GM19324 (cell line): ENCODE data around the gene HMCN2.

ENCODE experiments used
- ATAC-seq: cut with Tn5 transposase; IDR thresholded peaks from one replicate; pipeline ENCODE4 v1.9.1; 2021; ENCODE audit warnings: mild to moderate bottlenecking, moderate library complexity; ENCODE audit not compliant: unreplicated experiment, low FRiP score

Gene HMCN2

DNA sequence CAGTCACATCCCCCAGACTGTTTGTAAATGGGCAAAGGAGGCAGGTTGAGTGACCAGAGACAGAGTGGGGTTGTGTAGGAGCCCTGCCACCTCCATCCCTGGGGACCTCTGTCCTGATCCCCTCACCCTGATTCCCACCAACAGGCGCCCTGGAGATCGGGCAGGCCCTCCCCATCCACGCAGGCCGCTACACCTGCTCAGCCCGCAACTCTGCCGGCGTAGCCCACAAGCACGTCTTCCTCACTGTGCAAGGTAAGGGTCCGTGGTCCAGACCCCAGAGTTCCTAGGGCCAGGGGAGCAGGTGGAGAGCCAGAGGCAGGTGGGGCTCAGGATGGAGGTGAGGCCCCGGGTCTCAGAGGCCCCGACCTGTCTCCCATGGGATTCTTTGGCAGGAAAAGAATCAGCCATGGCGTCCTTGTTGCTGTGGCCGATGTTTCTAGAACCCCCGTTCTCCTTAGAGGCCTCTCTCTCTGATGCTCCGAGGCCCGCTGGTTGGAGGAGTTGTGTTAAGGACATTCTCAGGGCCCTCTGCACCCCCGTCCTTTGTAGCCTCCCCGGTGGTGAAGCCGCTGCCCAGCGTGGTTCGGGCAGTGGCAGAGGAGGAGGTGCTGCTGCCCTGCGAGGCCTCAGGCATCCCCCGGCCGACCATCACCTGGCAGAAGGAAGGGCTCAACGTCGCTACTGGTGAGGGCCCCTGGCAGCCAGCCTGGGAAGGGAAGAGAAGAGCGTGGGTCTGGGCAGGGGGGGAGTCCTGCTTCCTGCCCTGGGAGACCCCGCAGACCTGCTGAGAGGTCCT, 137.3 kb downstream of the HMCN2 start:
- no peak for ATAC-seq

GRCh38 chr9:130405657-130406257, 140.2 kb downstream of the HMCN2 start:
- no peak for ATAC-seq

- ATAC-seq, result no peak
These were observed 140.8 kb downstream of the HMCN2 start for GRCh38 chr9:130406278-130406895.

- ATAC-seq, result no peak
These were observed 142.5 kb downstream of the HMCN2 start for GRCh38 chr9:130407916-130408663.

DNA sequence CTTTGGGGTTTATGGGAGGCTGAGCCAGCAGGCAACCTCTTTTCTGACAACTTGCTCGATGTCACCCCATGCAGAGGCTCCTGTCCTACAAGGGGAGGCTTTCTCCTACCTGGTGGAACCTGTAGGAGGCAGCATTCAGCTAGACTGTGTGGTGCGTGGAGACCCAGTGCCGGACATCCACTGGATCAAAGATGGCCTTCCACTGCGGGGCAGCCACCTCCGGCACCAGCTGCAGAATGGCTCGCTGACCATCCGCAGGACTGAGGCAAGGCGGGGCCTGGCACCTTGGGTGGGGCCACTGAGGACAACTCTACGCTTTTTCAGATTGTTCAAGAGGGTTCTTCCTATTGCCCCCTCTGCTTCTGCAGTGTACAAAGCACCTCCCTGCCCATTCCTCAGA, 143.1 kb downstream of the HMCN2 start:
- ATAC-seq, result no peak

DNA sequence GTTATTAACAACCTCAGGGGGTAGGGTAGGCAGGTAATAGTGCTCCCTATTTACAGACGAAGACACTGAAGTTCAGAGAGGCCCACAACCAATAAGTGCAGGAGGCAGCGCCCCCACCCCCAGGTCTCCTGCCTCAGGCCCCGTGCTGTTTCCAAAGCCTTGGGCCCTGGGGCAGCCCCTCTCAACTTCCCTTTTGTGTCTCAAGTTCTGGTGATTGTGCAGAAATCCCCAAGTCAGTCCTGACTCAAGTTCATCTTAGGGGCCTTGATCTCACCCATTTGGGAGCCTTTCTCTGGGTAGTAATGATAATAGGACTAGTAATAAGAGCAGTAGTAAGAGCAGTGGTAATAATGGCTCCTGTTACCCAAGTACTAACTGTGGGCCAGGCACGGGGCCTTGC, 143.7 kb downstream of the HMCN2 start:
- no peak for ATAC-seq

- no peak for ATAC-seq
These were observed 144.9 kb downstream of the HMCN2 start for GRCh38 chr9:130410443-130410842.

DNA sequence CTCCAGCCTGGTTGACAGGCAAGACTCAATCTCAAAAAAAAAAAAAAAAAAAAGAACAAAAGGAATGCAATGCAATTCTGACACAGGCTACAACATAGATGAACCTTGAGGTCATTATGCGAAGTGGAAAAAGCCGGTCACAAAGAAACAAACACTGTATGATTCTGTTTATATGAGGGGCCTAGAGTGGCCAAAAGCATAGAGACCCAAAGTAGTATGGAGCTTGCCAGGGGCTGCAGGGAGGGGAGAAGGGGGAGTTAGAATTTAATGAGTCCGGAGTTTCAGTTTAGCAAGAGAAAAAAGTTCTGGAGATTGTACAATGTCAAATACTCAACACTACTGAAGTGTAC, 146.0 kb downstream of the HMCN2 start:
- ATAC-seq, result no peak

GRCh38 chr9:130414081-130414731, 148.6 kb downstream of the HMCN2 start:
- ATAC-seq, result no peak

GRCh38 chr9:130414910-130415746, 149.6 kb downstream of the HMCN2 start:
- no peak for ATAC-seq

DNA sequence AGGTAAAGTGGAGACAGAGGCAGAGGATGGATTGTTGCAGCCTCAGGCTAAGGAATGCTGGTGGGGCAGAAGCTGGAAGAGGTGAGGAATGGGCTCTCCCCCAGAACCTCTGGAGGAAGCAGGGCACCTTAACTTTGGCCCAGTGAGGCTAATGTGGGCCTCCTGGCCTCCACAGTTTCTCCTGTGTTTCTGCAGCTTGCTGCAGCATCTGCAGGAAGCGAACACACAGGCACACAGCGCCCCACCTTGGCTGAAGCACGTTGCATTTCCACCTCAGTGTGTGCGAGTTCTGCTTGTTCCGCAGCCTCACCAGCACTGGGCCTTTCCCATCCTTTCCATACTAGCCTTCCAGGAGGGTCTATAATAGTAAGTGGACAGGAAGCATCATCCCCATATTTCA, 152.0 kb downstream of the HMCN2 start:
- no peak for ATAC-seq

GRCh38 chr9:130418776-130419175, 153.2 kb downstream of the HMCN2 start:
- ATAC-seq, result no peak

GRCh38 chr9:130419521-130420035, 154.0 kb downstream of the HMCN2 start:
- no peak for ATAC-seq

- no peak for ATAC-seq
These were observed 155.7 kb downstream of the HMCN2 start for GRCh38 chr9:130421154-130421801.

GRCh38 chr9:130421802-130422276, 156.3 kb downstream of the HMCN2 start:
- no peak for ATAC-seq

DNA sequence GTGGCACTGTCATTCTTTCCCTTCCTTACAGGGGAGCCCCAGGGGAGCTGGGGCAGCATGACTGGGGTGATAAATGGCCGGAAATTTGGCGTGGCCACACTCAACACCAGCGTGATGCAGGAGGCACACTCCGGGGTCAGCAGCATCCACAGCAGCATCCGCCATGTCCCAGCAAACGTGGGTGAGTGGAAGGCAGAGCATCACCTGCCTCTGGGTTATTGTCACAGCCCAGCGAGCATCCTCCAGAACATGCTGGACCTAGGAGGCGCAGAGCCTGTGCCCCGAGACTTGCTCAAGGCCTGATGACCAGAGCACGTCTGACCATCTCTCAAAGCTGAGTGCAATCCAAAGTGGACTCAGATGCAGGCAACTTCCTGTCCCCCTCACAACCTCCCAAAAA, 157.0 kb downstream of the HMCN2 start:
- ATAC-seq, result no peak

DNA sequence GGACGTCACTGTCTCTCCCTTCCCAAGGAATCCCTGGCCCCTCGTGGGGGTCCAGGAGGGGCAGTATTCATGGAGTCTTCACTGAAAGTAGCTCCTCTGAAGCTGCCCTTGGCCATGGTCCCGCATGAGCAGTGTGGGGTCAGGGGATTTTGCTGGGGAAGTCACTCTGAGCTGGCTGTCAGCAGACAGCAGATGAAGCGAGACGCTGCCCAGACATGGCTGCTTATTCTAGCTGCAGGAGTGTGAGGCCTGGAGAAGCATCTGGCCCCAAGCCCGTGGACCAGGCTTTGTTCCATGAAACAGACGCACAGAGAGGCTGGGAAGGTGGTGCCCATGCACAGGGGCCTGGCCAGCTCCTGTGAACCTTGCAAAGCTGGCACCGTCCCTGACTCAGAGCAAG, 157.7 kb downstream of the HMCN2 start:
- no peak for ATAC-seq

DNA sequence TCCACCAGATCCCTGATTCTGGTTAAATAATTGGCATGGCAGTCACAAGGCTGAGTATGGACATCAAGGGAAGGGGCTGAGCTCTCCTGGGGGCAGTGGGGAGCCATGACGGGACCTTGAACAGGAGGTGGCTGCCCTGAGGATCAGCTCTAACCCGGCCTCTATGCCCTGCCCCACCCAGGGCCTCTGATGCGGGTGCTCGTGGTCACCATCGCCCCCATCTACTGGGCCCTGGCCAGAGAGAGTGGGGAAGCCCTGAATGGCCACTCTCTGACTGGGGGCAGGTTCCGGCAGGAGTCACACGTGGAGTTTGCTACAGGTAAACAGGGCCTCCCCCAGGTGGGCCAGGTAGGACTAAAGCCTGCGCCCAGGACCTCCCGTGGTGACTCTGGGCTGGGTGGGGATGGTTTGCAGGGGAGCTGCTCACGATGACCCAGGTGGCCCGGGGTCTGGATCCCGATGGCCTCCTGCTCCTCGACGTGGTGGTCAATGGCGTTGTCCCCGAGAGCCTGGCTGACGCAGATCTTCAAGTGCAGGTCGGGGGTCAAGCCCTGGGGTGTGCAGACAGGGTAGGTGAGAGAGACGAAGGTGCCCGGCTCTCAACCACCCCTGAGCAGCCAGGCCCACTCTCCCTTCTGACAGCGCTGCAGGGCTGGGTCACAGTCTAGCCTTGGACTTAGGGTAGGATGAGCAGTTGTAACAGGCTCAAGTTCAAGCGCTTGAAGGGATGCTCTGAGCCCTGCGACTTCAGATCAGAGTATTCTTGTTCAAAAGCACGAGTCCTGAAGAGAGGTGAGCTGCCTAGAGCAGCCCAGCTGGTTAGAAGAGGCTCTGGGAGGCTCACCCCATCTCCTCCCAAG, 159.3 kb downstream of the HMCN2 start:
- ATAC-seq, result no peak
